Thymus (tissue), 11 donors: ENCODE data around the gene METTL27. TPM values are rescaled to one million over a fixed set of nuclear protein-coding genes. Genes with fewer than 3 reads are reported as not detected.

Source experiments
- DNase-seq, 9 donors: peaks; one replicate each; pipeline ENCODE4 v3.0.0-alpha.2; 2013; ENCODE audit warnings: low spot score in 9 of 9, low read depth in 6 of 9, missing footprints in 1 of 9
- H3K27ac ChIP-seq, 2 donors: one replicate each; pipeline ENCODE4 v1.5.1; 2013; ENCODE audit warnings: control low read depth in 1 of 2, low read depth in 1 of 2, low read length in 1 of 2, mild to moderate bottlenecking in 1 of 2, moderate library complexity in 1 of 2
- H3K27me3 ChIP-seq, 2 donors: one replicate each; pipeline ENCODE4 v1.5.1; 2013; ENCODE audit warnings: low read length in 1 of 2; ENCODE audit not compliant: control insufficient read depth in 2 of 2, insufficient read depth in 1 of 2
- H3K36me3 ChIP-seq, 2 donors: one replicate each; pipeline ENCODE4 v1.5.1; 2013; ENCODE audit warnings: low read length in 1 of 2, mild to moderate bottlenecking in 1 of 2, moderate library complexity in 1 of 2; ENCODE audit not compliant: control insufficient read depth in 2 of 2, insufficient read depth in 2 of 2
- H3K4me1 ChIP-seq, 2 donors: one replicate each; pipeline ENCODE4 v1.5.1; 2013; ENCODE audit warnings: low read length in 2 of 2; ENCODE audit not compliant: control insufficient read depth in 2 of 2, insufficient read depth in 2 of 2
- H3K4me3 ChIP-seq, 2 donors: one replicate each; pipeline ENCODE4 v1.5.1; 2013; ENCODE audit warnings: low read length in 2 of 2, control low read depth in 1 of 2, mild to moderate bottlenecking in 1 of 2
- H3K9me3 ChIP-seq, 2 donors: one replicate each; pipeline ENCODE4 v1.5.1; 2013; ENCODE audit warnings: low read length in 1 of 2, mild to moderate bottlenecking in 1 of 2; ENCODE audit not compliant: control insufficient read depth in 2 of 2, insufficient read depth in 1 of 2
- WGBS: extraction: QIAGEN DNeasy Blood & Tissue Kit; methylation state at CpG from one replicate; pipeline ENCODE4 v1.1.7; 2013; 5-methylcytosine and 5-hydroxymethylcytosine counted together
- polyA plus RNA-seq: library from polyadenylated mRNA; stranded (reverse); fragments of 200-250 nt; gene quantifications from one replicate; pipeline ENCODE4 v1.2.3, GENCODE V29; 2013
- total RNA-seq: library from RNA; stranded (reverse); fragments of 120-200 nt; gene quantifications from one replicate; pipeline ENCODE4 v1.2.4, GENCODE V29; 2013
- donor health status: healthy.

Gene METTL27
- total and polyA plus RNA-seq, 2 donors: 1.3 to 2.2 TPM

DNA sequence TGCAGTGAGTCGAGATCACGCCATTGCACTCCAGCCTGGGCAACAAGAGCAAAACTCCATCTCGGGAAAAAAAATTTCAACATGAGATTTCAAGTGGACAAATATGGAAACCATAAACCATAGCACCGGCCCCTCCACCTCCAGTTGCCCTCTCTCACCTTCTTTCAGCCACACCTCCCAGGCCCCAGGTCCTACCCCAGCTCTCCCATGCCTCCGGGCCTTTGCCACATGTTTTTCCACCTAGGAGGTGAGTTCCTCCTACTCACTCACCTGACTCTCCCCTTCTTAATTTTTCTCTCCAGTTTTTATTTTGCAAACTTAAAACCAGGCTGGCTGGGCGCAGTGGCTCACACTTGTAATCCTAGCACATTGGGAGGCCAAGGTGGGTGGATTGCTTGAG, 25.2 kb downstream of the METTL27 start:
- Histone ChIP-seq H3K9me3 (peaks cover 0 to 5% of the 10 kb centered on the region in 2 donors), H3K36me3 (no peaks in the 10 kb centered on the region), H3K4me3 (no peak overlapping the region), H3K27me3 (no peaks in the 10 kb centered on the region), H3K27ac (no peak overlapping the region), H3K4me1 (no peaks in the 10 kb centered on the region)
- DNase-seq: no peak
- 97% methylated on average over 6 of the region's 6 CpGs for WGBS

DNA sequence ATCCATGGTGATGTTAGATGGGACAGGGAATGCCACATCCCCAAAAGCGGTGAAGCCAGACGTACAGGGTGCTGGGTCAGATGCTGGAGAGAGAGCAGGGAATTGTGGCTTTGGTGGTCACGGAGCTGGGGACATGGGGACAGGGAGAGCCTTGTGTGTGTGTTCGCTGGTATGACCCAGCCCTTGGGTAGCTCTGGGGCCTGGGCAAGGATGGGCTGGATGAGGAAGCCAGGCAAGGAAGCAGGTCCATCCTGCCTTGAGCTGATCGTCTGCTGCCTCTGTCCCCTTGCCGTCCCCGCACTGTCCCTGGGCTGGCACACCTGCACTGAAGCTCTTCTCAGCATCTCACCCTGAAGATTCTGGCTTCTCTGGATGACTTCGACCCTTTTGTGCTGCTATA, 26.9 kb downstream of the METTL27 start:
- Histone ChIP-seq H3K27ac (no peak overlapping the region), H3K4me3 (no peak overlapping the region), H3K36me3 (no peaks in the 10 kb centered on the region), H3K9me3 (peaks cover 0 to 5% of the 10 kb centered on the region in 2 donors), H3K27me3 (no peaks in the 10 kb centered on the region), H3K4me1 (no peaks in the 10 kb centered on the region)
- WGBS: 83% methylated on average over 8 of the region's 8 CpGs
- no peak for DNase-seq

DNA sequence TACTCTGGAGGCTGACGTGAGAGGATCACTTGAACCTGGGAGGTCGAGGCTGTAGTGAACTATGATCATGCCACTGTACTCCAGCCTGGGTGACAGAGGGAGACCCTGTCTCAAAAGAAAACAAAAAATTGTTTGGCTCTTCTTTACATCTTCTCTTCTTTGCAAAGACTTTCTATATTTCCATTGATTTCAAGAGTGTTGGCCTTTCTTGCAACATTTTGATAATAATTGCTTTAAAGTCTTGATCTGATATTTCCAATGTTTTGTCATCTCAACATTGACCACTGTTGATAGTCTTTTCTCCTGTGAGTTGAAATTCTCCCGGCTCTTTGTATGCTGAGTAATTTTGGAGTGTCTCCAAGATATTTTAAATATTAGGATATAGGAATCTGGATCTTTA, 29.3 kb downstream of the METTL27 start:
- 96% methylated on average over 3 of the region's 3 CpGs for WGBS
- no peaks in the 10 kb centered on the region for H3K4me1 ChIP-seq
- H3K9me3 ChIP-seq: peaks cover 0 to 5% of the 10 kb centered on the region in 2 donors
- no peaks in the 10 kb centered on the region for H3K27me3 ChIP-seq
- no peak overlapping the region for H3K27ac ChIP-seq
- H3K36me3 ChIP-seq: no peaks in the 10 kb centered on the region
- no peak for DNase-seq
- H3K4me3 ChIP-seq: no peak overlapping the region

DNA sequence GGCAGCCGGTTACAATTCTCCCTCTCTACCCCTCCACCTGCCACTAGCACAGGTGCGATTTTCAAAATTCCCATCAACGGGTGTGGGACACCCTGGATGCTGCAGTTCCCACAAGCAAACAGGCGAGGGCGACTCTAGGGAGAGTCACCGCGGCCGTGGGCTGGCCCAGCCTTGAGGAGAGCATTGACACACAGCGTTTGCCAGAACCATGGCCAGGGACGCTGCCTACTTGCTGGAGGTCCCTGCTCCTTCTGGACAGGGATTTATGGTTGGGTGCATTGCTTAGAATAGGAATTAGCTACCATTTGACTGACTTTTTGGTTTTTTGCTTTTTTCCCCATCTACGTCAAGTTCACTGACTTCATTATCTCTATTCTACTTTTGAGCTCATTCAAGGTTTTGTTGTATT, 30.6 kb downstream of the METTL27 start:
- DNase-seq: peak in 4 of 9 donors; percentile 12 to 37 (median 23)
- Histone ChIP-seq H3K9me3 (peaks cover 0 to 5% of the 10 kb centered on the region in 2 donors), H3K4me3 (no peak overlapping the region), H3K27me3 (no peaks in the 10 kb centered on the region), H3K36me3 (no peaks in the 10 kb centered on the region), H3K27ac (no peak overlapping the region), H3K4me1 (no peaks in the 10 kb centered on the region)
- WGBS: 15% methylated on average over 11 of the region's 11 CpGs

DNA sequence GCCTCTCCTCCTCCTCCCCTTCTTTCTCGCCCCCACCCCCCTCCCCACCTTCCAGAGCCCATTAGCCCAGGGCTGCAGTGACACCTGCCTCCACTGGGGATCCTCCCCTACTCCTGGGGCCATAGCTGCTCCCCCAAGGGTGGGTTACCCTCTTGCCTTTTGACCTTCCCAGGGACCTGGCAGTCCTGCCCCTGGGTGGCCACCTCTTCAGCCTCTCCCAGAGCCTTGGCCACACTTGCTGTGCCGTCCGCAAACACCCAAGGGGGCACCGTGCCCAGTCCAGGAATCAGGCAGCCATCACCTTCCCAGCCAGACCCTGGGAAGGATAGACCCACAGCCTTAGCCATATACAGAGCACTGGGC, 31.3 kb downstream of the METTL27 start:
- no peaks in the 10 kb centered on the region for H3K27me3 ChIP-seq
- no peak for DNase-seq
- WGBS: 72% methylated on average over 4 of the region's 4 CpGs
- no peaks in the 10 kb centered on the region for H3K4me1 ChIP-seq
- no peaks in the 10 kb centered on the region for H3K36me3 ChIP-seq
- peaks cover 0 to 5% of the 10 kb centered on the region in 2 donors for H3K9me3 ChIP-seq
- no peak overlapping the region for H3K4me3 ChIP-seq
- no peak overlapping the region for H3K27ac ChIP-seq

DNA sequence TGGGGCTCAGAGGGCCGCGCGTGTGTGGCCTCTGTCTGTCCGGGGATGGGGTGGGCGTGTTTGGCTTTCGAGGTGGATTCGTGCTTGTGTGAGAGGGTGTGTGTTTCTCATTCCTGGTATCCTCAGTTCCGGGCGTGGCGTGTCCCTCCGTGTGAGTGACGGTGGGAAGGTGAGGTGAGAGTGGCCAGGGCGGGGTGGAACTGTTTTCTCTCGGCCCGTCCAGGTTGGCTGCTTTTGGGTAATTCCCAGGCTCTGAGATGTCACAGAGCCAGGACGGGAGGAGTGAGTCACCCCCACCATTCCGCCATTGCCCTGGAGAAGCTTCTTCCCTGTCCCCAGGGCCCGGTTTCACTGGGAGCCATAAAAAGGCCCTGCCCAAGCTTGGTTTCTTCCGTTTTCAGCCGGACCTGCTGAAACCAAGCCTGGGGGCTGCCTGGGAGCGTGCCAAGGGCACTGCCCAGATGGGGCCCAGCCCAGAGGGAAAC, 32.8 kb downstream of the METTL27 start:
- no peaks in the 10 kb centered on the region for H3K4me1 ChIP-seq
- H3K9me3 ChIP-seq: peaks cover 0 to 5% of the 10 kb centered on the region in 2 donors
- no peak overlapping the region for H3K4me3 ChIP-seq
- no peaks in the 10 kb centered on the region for H3K36me3 ChIP-seq
- no peak overlapping the region for H3K27ac ChIP-seq
- WGBS: 95% methylated on average over 21 of the region's 21 CpGs
- no peaks in the 10 kb centered on the region for H3K27me3 ChIP-seq
- no peak for DNase-seq

DNA sequence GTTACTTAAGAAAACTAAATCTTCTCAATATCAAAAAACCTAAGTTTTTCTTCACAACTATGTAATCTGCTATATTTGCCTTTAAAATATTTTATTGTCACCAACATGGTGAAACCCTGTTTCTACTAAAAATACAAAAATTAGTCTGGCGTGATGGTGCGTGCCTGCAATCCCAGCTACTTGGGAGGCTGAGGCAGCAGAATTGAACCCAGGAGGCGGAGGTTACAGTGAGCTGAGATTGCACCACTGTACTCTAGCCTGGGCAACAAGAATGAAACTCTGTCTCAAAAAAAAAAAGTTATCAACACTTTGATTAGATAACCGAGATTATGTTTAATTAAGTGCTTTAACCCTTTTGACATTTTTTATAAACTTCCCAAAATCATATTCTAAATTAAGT, 39.9 kb downstream of the METTL27 start:
- Histone ChIP-seq H3K27ac (no peak overlapping the region), H3K27me3 (peaks cover 0 to 2% of the 10 kb centered on the region in 2 donors), H3K36me3 (no peaks in the 10 kb centered on the region), H3K9me3 (no peaks in the 10 kb centered on the region), H3K4me3 (no peak overlapping the region), H3K4me1 (no peaks in the 10 kb centered on the region)
- WGBS: 97% methylated on average over 4 of the region's 4 CpGs
- DNase-seq: no peak

DNA sequence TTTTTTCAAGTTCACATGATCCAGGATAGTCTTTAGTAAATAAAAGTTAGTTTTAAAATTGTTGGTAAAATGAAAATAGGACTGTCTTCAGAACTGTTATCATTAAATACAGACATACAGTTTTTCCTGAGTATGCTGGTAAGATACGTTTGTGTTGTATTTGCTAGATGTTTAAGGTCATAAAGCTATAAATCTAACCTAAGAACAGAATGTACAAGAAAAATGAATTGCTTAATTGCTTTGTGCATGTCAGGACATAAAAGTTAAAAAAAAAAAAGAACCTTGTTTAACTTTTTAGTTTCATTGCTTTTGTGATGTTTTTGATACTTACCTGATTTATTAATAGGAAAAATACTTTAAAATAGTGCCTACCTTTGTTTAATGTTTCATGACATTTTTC, 40.7 kb downstream of the METTL27 start:
- WGBS: 45% methylated on average over 1 of the region's 1 CpG
- Histone ChIP-seq H3K4me3 (no peak overlapping the region), H3K9me3 (no peaks in the 10 kb centered on the region), H3K27ac (no peak overlapping the region), H3K27me3 (peaks cover 0 to 2% of the 10 kb centered on the region in 2 donors), H3K36me3 (no peaks in the 10 kb centered on the region), H3K4me1 (no peaks in the 10 kb centered on the region)
- DNase-seq: no peak

DNA sequence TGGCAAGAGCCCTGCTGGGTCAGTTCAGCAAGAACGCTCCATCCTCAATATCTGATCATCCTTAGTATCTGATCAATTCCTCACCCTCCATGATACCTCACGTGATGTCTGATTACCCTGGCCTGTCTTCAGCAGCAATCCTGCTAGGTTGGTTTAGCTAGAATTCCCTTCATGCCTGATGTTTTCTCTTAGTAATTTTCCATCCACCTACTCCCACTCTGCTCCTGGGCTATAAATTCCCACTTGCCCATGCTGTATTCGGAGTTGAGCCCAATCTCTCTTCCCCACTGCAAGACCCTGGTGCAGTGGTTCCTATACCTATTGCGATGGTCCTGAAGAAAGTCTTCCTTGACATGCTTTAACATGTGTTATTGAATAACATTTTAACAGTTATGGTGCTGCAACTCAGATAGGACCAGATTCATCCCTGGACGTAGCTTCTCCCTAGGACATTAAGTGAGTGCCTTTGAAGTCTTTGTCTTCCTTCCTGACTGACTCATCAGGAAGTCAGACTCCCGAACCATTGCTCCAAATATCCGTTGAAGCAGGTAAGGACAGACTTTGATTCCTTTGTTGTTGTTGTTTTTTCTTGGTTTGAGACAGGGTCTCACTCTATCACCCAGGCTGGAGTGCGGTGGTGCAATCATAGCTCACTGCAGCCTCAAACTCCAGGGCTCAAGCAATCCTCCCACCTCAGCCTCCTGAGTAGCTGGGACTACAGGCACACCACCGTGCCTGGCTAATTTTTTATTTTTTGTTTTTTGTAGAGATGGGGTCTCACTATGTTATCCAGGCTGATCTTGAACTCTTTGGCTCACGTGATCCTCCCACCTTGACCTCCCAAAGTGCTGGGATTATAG, 42.8 kb downstream of the METTL27 start:
- no peak for DNase-seq
- WGBS: 76% methylated on average over 10 of the region's 10 CpGs

More for the DNA sequence above, 42.8 kb downstream of the METTL27 start:
- Histone ChIP-seq H3K36me3 (no peaks in the 10 kb centered on the region), H3K4me3 (no peak overlapping the region), H3K27ac (no peak overlapping the region), H3K9me3 (no peaks in the 10 kb centered on the region), H3K27me3 (peaks cover 0 to 2% of the 10 kb centered on the region in 2 donors), H3K4me1 (no peaks in the 10 kb centered on the region)
